ENCODE results near the gene NAV1.

GRCh38 chr1:201501144-201501543 is 37.8 kb upstream of the NAV1 start:
- no peak for TF ChIP-seq CTCF (IDR thresholded peaks at IDR 0.05)
- no peak for TF ChIP-seq POLR2A (IDR thresholded peaks at IDR 0.05)
